Neuronal stem cell (in vitro differentiated cells): ENCODE results near the gene CDKN1B. TPM values are rescaled to one million over a fixed set of nuclear protein-coding genes. Genes with fewer than 3 reads are reported as not detected.

ENCODE experiments used
- DNase-seq: peaks from one replicate; pipeline ENCODE4 v3.0.0-alpha.2; 2013; ENCODE audit warnings: low spot score
- H2AFZ ChIP-seq: one replicate; pipeline ENCODE4 v1.6.1; 2013; ENCODE audit warnings: mild to moderate bottlenecking, low read length, inconsistent platforms
- H2AK5ac ChIP-seq: 2 replicates; pipeline ENCODE4 v1.6.1; 2013; ENCODE audit warnings: low read depth, mild to moderate bottlenecking, inconsistent platforms, low read length, moderate library complexity, mixed read lengths
- H2BK120ac ChIP-seq: 2 replicates; pipeline ENCODE4 v1.6.1; 2013; ENCODE audit warnings: low read depth, mild to moderate bottlenecking, inconsistent platforms, low read length, moderate library complexity, mixed read lengths
- H2BK12ac ChIP-seq: one replicate; pipeline ENCODE4 v1.6.1; 2013; ENCODE audit warnings: low read length, inconsistent platforms
- H2BK15ac ChIP-seq: 2 replicates; pipeline ENCODE4 v1.6.1; 2013; ENCODE audit warnings: mild to moderate bottlenecking, low read length, inconsistent platforms, mixed read lengths
- H2BK5ac ChIP-seq: one replicate; pipeline ENCODE4 v1.6.1; 2013; ENCODE audit warnings: inconsistent platforms, mild to moderate bottlenecking, low read length, moderate library complexity
- H3K14ac ChIP-seq: one replicate; pipeline ENCODE4 v1.6.1; 2013; ENCODE audit warnings: low read length, inconsistent platforms
- H3K18ac ChIP-seq: 2 replicates; pipeline ENCODE4 v1.6.1; 2013; ENCODE audit warnings: low read length, inconsistent platforms
- H3K23ac ChIP-seq: 2 replicates; pipeline ENCODE4 v1.6.1; 2013; ENCODE audit warnings: low read depth, mild to moderate bottlenecking, mixed read lengths, low read length, inconsistent platforms; ENCODE audit not compliant: poor library complexity
- H3K27ac ChIP-seq: replicated peaks from 3 replicates; pipeline ENCODE4 v1.5.1; 2013; ENCODE audit warnings: low read length, inconsistent platforms
- H3K27me3 ChIP-seq, 3 experiments: 2 replicates each; pipeline ENCODE4 v1.6.1; 2013; ENCODE audit warnings: low read length in 3 of 3, mild to moderate bottlenecking in 2 of 3, inconsistent platforms in 1 of 3, low read depth in 1 of 3, mixed read lengths in 1 of 3, moderate library complexity in 1 of 3; ENCODE audit not compliant: control insufficient read depth in 3 of 3, insufficient read depth in 3 of 3
- H3K36me3 ChIP-seq, 2 donors: replicated peaks in 1 of 2; 2 replicates each; pipeline ENCODE4 v1.6.1; 2013; ENCODE audit warnings: low read length in 2 of 2; ENCODE audit not compliant: control insufficient read depth in 2 of 2, insufficient read depth in 2 of 2
- H3K4ac ChIP-seq: 2 replicates; pipeline ENCODE4 v1.6.1; 2013; ENCODE audit warnings: inconsistent platforms, mild to moderate bottlenecking, low read length, moderate library complexity
- H3K4me1 ChIP-seq, 2 donors: 1 replicate in 1 of 2; 2 replicates in 1 of 2; pipeline ENCODE4 v1.6.1; 2013; ENCODE audit warnings: low read length in 2 of 2, low read depth in 1 of 2; ENCODE audit not compliant: control insufficient read depth in 2 of 2, insufficient read depth in 1 of 2
- H3K4me2 ChIP-seq: one replicate; pipeline ENCODE4 v1.6.1; 2013; ENCODE audit warnings: mild to moderate bottlenecking, low read length, inconsistent platforms; ENCODE audit not compliant: insufficient read depth, poor library complexity, severe bottlenecking
- H3K4me3 ChIP-seq, 2 donors: 2 replicates each; pipeline ENCODE4 v1.5.1; 2013; ENCODE audit warnings: low read length in 2 of 2, mild to moderate bottlenecking in 2 of 2, inconsistent platforms in 1 of 2, moderate library complexity in 1 of 2
- H3K79me1 ChIP-seq: one replicate; pipeline ENCODE4 v1.6.1; 2013; ENCODE audit warnings: low read depth, mild to moderate bottlenecking, inconsistent platforms, low read length, moderate library complexity
- H3K9ac ChIP-seq: one replicate; pipeline ENCODE4 v1.6.1; 2013; ENCODE audit warnings: mild to moderate bottlenecking, low read depth, low read length, inconsistent platforms; ENCODE audit not compliant: poor library complexity
- H3K9me3 ChIP-seq, 2 donors: replicated peaks in 1 of 2; 2 replicates each; pipeline versions ENCODE3 to v1.6.1; 2013; ENCODE audit warnings: low read length in 2 of 2, mild to moderate bottlenecking in 2 of 2, inconsistent platforms in 1 of 2, low read depth in 1 of 2, mixed read lengths in 1 of 2, moderate library complexity in 1 of 2; ENCODE audit not compliant: control insufficient read depth in 2 of 2, insufficient read depth in 1 of 2
- H4K8ac ChIP-seq: one replicate; pipeline ENCODE4 v1.6.1; 2013; ENCODE audit warnings: low read depth, mild to moderate bottlenecking, inconsistent platforms, low read length, moderate library complexity
- H4K91ac ChIP-seq: one replicate; pipeline ENCODE4 v1.6.1; 2013; ENCODE audit warnings: low read length, low read depth, mild to moderate bottlenecking, inconsistent platforms; ENCODE audit not compliant: poor library complexity
- WGBS, 2 donors: extraction: QIAGEN DNeasy Blood & Tissue Kit; methylation state at CpG; one replicate each; pipeline ENCODE4 v1.1.7; 2013; ENCODE audit warnings: missing lambda C conversion rate in 2 of 2, mixed read lengths in 1 of 2; ENCODE audit not compliant: insufficient read length in 2 of 2, insufficient replicate concordance in 1 of 2; ENCODE audit errors: extremely low coverage in 2 of 2; 5-methylcytosine and 5-hydroxymethylcytosine counted together
- polyA plus RNA-seq, 2 experiments: library from polyadenylated mRNA; stranded (reverse); fragments of 200-250 nt; gene quantifications; one replicate each; pipeline ENCODE4 v1.2.3, GENCODE V29; 2013

Gene CDKN1B
- polyA plus RNA-seq (2013, experiment 1 of 2) = 49.7 TPM
- polyA plus RNA-seq (2013, experiment 2 of 2) = 51.1 TPM

DNA sequence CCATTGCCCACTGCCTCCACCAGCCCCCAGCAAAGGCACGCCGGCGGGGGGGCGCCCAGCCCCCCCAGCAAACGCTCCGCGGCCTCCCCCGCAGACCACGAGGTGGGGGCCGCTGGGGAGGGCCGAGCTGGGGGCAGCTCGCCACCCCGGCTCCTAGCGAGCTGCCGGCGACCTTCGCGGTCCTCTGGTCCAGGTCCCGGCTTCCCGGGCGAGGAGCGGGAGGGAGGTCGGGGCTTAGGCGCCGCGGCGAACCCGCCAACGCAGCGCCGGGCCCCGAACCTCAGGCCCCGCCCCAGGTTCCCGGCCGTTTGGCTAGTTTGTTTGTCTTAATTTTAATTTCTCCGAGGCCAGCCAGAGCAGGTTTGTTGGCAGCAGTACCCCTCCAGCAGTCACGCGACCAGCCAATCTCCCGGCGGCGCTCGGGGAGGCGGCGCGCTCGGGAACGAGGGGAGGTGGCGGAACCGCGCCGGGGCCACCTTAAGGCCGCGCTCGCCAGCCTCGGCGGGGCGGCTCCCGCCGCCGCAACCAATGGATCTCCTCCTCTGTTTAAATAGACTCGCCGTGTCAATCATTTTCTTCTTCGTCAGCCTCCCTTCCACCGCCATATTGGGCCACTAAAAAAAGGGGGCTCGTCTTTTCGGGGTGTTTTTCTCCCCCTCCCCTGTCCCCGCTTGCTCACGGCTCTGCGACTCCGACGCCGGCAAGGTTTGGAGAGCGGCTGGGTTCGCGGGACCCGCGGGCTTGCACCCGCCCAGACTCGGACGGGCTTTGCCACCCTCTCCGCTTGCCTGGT, at the start of gene CDKN1B:
TSS of gene CDKN1B (plus strand) at position 576 of the 793 bp plus-strand sequence. CDS start 472 bp downstream, outside the sequence.
- Histone ChIP-seq H3K4me1 (peaks cover 21 to 46% of the 10 kb centered on the region in 2 donors), H3K27ac (peak within 1 kb of the TSS; percentile 95), H3K4me3 (peak within 1 kb of the TSS; percentile 93 to 94), H3K9me3 (no peaks in the 10 kb centered on the region), H3K36me3 (peaks cover 5 to 40% of the 10 kb centered on the region in 2 donors), H3K27me3 (no peaks in the 10 kb centered on the region), H4K91ac (no peak within 1 kb of the TSS), H3K23ac (peak within 1 kb of the TSS; percentile 53), H3K4ac (peak within 1 kb of the TSS; percentile 71), H2BK5ac (peak within 1 kb of the TSS; percentile 95), H3K9ac (peak within 1 kb of the TSS; percentile 96), H3K4me2 (peak within 1 kb of the TSS; percentile 73), H2AFZ (peak within 1 kb of the TSS; percentile 73), H3K14ac (peak within 1 kb of the TSS; percentile 98), H3K18ac (peak within 1 kb of the TSS; percentile 100), H2BK12ac (no peak within 1 kb of the TSS), H2AK5ac (peak within 1 kb of the TSS; percentile 93), H2BK120ac (peak within 1 kb of the TSS; percentile 89), H3K79me1 (no peaks in the 10 kb centered on the region), H4K8ac (no peak within 1 kb of the TSS), H2BK15ac (peak within 1 kb of the TSS; percentile 82)
- DNase-seq = peak; percentile 75
- no CpG with 5 or more reads among the region's 81 CpGs for WGBS, 2 donors

DNA sequence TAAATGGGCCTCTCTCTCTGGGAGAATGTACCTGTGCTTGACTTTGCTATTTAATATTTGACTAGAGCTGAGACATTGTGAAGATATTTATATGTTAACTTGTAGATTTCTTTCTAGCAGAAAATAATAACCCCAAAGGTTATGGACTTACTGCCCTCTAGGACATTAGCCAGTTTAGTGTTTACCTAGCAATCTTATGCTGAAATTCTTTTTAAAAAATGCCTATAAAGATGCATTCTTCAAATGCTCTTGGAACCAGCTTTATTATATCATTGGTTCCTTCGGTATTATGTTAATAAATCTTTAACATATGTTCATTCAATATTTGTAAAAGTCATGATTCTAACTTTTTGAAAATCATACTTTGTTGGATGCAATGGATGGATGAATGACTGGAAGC, 49.2 kb upstream of the CDKN1B start:
- Histone ChIP-seq H3K4me3 (no peak overlapping the region), H3K23ac (no peak overlapping the region), H3K9me3 (no peaks in the 10 kb centered on the region), H4K8ac (no peak overlapping the region), H2BK5ac (no peak overlapping the region), H3K4me1 (peaks cover 0 to 4% of the 10 kb centered on the region in 2 donors), H2AFZ (no peak overlapping the region), H3K4me2 (no peak overlapping the region), H2BK12ac (no peak overlapping the region), H3K14ac (no peak overlapping the region), H2BK15ac (no peak overlapping the region), H2BK120ac (no peak overlapping the region), H3K27ac (no peak overlapping the region), H3K4ac (no peak overlapping the region), H3K79me1 (peaks cover 2% of the 10 kb centered on the region), H4K91ac (no peak overlapping the region), H3K9ac (no peak overlapping the region), H3K18ac (no peak overlapping the region), H2AK5ac (no peak overlapping the region), H3K36me3 (peaks cover 0 to 30% of the 10 kb centered on the region in 2 donors), H3K27me3 (no peaks in the 10 kb centered on the region)
- DNase-seq = no peak
- WGBS, 2 donors = no CpG with 5 or more reads among the region's 1 CpG

DNA sequence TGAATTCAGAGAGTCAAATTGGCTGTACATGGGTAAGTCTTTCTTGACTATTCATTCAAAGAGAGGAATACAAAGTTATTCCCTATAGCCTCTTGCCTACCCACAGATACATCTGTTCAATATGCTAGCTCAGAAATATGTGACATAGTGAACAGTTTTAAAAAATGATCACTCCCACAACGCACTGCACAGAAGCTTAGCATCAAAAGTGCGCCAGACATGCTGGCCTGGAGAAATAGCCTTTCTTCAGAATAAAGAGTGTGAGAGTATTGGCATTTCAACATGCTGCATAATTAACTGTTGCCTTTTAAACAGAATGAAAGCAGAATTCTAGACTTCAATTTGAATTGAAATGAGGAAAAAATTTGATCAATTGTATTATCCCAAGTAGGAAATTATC, 48.1 kb upstream of the CDKN1B start:
- no peak overlapping the region for H3K4me3 ChIP-seq
- H3K4me2 ChIP-seq = no peak overlapping the region
- H2BK120ac ChIP-seq = no peak overlapping the region
- no peak overlapping the region for H2BK12ac ChIP-seq
- H3K4ac ChIP-seq = no peak overlapping the region
- DNase-seq = no peak
- no peak overlapping the region for H3K18ac ChIP-seq
- WGBS, 2 donors = no CpG with 5 or more reads among the region's 2 CpGs
- H3K9ac ChIP-seq = no peak overlapping the region
- peaks cover 0 to 28% of the 10 kb centered on the region in 2 donors for H3K36me3 ChIP-seq
- H3K23ac ChIP-seq = no peak overlapping the region
- no peaks in the 10 kb centered on the region for H3K27me3 ChIP-seq
- H3K14ac ChIP-seq = no peak overlapping the region
- H3K79me1 ChIP-seq = peaks cover 4% of the 10 kb centered on the region
- no peak overlapping the region for H4K91ac ChIP-seq
- no peaks in the 10 kb centered on the region for H3K9me3 ChIP-seq
- peaks cover 2 to 4% of the 10 kb centered on the region in 2 donors for H3K4me1 ChIP-seq
- no peak overlapping the region for H2BK15ac ChIP-seq
- H3K27ac ChIP-seq = no peak overlapping the region
- no peak overlapping the region for H2AFZ ChIP-seq
- no peak overlapping the region for H2BK5ac ChIP-seq
- no peak overlapping the region for H4K8ac ChIP-seq
- H2AK5ac ChIP-seq = no peak overlapping the region

DNA sequence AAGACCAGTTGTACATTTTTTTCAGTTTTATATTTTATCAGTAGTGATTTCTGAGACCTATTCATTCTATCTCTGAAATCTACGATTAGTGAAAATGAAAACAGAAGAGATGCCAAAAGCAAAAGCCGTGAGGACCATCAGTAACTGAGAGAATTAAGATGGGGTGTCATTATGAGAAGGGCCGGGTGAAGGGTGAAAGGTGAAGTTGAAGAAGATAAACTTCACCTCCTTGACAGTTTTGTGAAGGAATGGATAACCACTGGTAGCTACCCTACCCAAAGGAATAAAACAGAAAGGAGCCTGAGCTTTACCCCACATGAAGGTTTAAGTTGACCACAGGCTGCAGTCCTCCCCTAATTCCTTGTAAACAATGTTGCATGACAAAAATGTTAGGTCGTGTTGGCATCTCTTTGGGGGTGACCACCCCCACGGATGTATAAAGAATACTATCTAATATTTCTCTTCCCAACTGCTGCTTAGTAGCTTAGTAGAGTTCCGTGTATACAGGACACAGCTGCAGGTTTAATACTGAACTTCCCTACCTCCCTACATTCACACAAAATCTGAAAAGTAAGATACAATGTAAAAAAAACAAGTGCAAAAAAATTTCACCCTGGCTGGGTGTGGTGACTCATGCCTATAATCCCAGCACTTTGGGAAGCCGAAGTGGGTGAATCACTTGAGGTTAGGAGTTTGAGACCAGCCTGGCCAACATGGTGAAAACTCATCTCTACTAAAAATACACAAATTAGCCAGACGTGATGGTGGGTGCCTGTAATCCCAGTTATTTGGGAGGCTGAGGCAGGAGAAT, 45.1 kb upstream of the CDKN1B start:
- H3K27me3 ChIP-seq = no peaks in the 10 kb centered on the region
- no peak overlapping the region for H3K27ac ChIP-seq
- no peak overlapping the region for H2AK5ac ChIP-seq
- no peak overlapping the region for H3K14ac ChIP-seq
- H4K8ac ChIP-seq = no peak overlapping the region
- H3K4me2 ChIP-seq = no peak overlapping the region
- DNase-seq = no peak
- H3K9me3 ChIP-seq = no peaks in the 10 kb centered on the region
- H2BK120ac ChIP-seq = no peak overlapping the region
- H3K36me3 ChIP-seq = peaks cover 1 to 40% of the 10 kb centered on the region in 2 donors
- H3K9ac ChIP-seq = no peak overlapping the region
- no peak overlapping the region for H3K18ac ChIP-seq
- H3K4me3 ChIP-seq = no peak overlapping the region
- H3K4me1 ChIP-seq = peaks cover 0 to 2% of the 10 kb centered on the region in 2 donors
- H2BK15ac ChIP-seq = no peak overlapping the region
- H3K79me1 ChIP-seq = peaks cover 3% of the 10 kb centered on the region
- H3K23ac ChIP-seq = no peak overlapping the region
- no peak overlapping the region for H2AFZ ChIP-seq
- H4K91ac ChIP-seq = no peak overlapping the region
- no peak overlapping the region for H3K4ac ChIP-seq
- no peak overlapping the region for H2BK12ac ChIP-seq
- H2BK5ac ChIP-seq = no peak overlapping the region
- no CpG with 5 or more reads among the region's 8 CpGs for WGBS, 2 donors
